ENCODE results near the gene CDYL.

The CDYL gene

GRCh38 chr6:4967301-4968030 is 191.3 kb downstream of the CDYL start:
- TF ChIP-seq CTCF (IDR thresholded peaks at IDR 0.05; ENCODE audit: borderline replicate concordance, insufficient read depth, low read depth, low read length), result no peak
- H3K4me3 ChIP-seq (ENCODE audit: low read depth, low read length), result no peak overlapping the region

DNA sequence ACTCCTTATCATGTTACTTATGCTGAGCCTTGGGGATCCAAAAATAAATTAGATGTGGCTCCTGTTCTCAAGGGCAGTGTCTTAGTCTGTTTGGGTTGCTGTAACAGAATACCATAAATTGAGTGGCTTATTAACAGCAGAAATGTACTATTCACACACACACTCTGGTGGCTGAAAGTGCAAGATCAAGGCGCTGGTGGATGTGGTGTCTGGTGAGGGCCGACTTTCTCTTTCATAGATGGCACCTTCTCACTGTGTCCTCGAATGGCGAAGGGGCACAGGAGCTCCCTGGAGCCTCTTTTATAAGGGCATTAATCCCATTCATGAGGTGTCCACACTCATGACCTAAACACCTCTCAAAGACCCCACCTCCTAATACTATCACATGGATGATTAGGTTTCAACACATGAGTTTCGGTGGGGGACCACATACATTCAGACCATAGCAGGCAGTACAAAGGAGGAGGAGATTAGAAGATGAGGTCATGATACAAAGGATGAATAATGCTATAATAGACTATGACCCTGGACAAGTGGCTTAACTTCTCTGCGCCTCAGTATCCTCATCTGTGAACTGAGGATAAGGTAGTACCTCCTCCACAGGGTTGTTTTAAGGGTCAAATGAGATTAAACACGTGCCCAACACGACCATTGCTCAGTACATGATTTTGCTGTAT is 193.5 kb downstream of the CDYL start:
- TF ChIP-seq CTCF (IDR thresholded peaks at IDR 0.05; ENCODE audit: borderline replicate concordance, insufficient read depth, low read depth, low read length), result no peak
- no peak overlapping the region for H3K4me3 ChIP-seq (ENCODE audit: low read depth, low read length)

- H3K4me3 ChIP-seq (ENCODE audit: low read depth, low read length), result no peak overlapping the region
- no peak for TF ChIP-seq CTCF (IDR thresholded peaks at IDR 0.05; ENCODE audit: borderline replicate concordance, insufficient read depth, low read depth, low read length)
Measured at GRCh38 chr6:4970739-4971395, 194.7 kb downstream of the CDYL start.

GRCh38 chr6:4971851-4972250 is 195.6 kb downstream of the CDYL start:
- no peak overlapping the region for H3K4me3 ChIP-seq (ENCODE audit: low read depth, low read length)
- no peak for TF ChIP-seq CTCF (IDR thresholded peaks at IDR 0.05; ENCODE audit: borderline replicate concordance, insufficient read depth, low read depth, low read length)

DNA sequence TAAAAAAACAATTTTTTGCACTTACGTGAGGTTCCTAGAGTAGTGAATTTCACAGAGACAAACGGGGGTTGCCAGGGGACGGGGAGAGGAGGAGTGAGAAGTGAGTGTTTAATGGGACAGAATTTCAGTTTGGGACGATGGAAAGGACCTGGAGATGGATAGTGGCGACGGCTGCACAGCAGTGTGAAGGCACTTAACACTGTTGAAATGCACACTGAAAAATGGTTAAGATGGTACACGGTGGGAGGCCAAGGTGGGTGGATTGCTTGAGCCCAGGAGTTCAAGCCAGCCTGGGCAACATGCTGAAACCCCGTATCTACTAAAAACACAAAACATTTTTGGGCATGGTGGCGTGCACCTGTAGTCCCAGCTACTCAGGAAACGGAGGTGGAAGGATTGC is 196.2 kb downstream of the CDYL start:
- TF ChIP-seq CTCF (IDR thresholded peaks at IDR 0.05; ENCODE audit: borderline replicate concordance, insufficient read depth, low read depth, low read length), result no peak
- no peak overlapping the region for H3K4me3 ChIP-seq (ENCODE audit: low read depth, low read length)

DNA sequence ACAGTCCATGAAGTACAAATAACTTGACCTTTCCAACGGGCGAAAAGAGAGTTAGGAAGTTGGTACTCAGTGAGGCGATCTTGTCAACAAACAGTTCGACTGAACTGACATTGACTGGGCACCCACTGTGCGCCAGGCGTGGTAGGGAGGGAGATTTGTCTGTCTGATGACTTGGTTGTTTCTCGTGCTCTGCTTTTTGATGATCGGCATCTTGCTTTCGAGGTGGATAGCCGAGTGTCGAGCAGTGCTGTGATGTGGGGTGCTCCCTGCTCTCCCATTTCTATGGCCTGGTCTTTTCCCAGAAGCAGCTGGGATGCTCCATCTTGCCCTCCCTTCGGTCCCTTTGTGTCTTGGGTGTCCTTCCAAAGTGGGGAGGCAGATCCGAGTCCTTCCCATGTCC is 197.2 kb downstream of the CDYL start:
- no peak for TF ChIP-seq CTCF (IDR thresholded peaks at IDR 0.05; ENCODE audit: borderline replicate concordance, insufficient read depth, low read depth, low read length)
- no peak overlapping the region for H3K4me3 ChIP-seq (ENCODE audit: low read depth, low read length)
